ENCODE measurements around the gene PLXNC1. TPM values are rescaled to one million over a fixed set of nuclear protein-coding genes. Genes with fewer than 3 reads are reported as not detected.

Gene PLXNC1
- polyA plus RNA-seq, 1 experiment, result 4.8 TPM

DNA sequence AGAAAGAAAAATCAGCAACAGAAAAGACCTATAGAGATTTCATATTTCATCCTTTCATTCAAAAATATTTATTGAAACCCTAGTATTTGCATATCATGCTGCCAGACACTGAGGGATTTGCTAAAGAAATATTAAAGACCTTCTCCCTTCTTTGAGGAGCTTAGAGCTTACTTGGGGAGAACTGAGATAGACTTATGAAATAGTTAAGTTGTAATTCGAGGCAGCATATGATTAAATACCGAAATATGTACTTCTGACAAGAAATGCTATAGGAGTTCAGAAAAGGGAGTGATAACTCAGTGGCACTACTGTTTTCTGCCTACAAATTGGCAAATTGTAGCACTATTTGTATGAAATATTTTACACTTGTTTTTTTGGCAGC lies 59.1 kb downstream of the PLXNC1 start:
- peaks cover 15% of the 10 kb centered on the region for H3K27me3 ChIP-seq (ENCODE audit: control insufficient read depth, insufficient read depth, low read length)
- DNase-seq (ENCODE audit: low read depth, low spot score), result no peak
- ChIA-PET CTCF (no interaction called here), POLR2A (no interaction called here)
- H3K4me3 ChIP-seq (ENCODE audit: low read depth, low read length), result no peak overlapping the region
- TF ChIP-seq, protein P1, sequence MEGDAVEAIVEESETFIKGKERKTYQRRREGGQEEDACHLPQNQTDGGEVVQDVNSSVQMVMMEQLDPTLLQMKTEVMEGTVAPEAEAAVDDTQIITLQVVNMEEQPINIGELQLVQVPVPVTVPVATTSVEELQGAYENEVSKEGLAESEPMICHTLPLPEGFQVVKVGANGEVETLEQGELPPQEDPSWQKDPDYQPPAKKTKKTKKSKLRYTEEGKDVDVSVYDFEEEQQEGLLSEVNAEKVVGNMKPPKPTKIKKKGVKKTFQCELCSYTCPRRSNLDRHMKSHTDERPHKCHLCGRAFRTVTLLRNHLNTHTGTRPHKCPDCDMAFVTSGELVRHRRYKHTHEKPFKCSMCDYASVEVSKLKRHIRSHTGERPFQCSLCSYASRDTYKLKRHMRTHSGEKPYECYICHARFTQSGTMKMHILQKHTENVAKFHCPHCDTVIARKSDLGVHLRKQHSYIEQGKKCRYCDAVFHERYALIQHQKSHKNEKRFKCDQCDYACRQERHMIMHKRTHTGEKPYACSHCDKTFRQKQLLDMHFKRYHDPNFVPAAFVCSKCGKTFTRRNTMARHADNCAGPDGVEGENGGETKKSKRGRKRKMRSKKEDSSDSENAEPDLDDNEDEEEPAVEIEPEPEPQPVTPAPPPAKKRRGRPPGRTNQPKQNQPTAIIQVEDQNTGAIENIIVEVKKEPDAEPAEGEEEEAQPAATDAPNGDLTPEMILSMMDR (IDR thresholded peaks at IDR 0.05; ENCODE audit: low read depth, low read length), result no peak
- H3K9me3 ChIP-seq (ENCODE audit: control insufficient read depth, insufficient read depth, low read length), result no peaks in the 10 kb centered on the region
- H3K27ac ChIP-seq (ENCODE audit: low read depth, low read length), result no peak overlapping the region

DNA sequence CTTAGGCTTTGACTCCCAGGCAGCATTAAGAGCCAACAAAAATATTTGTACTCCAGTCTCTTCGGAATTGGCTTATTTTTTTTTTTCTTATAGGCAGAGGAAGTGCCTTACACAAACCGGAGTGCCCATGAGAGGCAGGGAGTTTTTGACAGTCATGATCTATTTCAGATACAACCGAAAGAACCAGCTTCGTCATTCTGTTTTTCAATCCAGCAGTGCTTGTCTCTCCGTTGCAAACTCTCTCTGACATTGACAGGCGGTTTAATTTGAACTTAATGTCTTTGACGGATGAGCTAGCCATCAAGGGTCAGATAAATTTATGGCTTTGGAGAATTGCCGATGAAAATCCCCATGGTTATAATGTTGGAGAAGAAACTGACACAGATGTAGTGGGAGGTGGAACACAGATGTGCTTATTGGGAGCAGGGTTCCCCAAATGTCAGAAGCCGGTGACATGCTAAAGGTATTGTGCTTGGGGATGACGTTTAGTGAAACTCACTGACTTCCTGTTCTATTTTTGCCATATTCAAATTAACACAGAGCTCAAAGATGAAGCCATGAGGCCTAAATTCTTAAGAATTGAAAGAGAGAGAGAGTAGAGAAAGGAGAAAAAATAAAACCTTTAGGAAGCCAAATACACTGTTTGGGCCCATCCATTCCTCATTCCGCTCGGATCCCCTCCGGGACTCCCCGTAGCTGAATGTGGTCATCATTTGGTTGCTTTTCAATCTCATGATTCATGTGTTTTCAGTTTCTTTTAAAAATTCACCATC lies 59.7 kb downstream of the PLXNC1 start:
- TF ChIP-seq, protein P1 (IDR thresholded peaks at IDR 0.05; ENCODE audit: low read depth, low read length), result no peak
- H3K9me3 ChIP-seq (ENCODE audit: control insufficient read depth, insufficient read depth, low read length), result no peaks in the 10 kb centered on the region
- POLR2A ChIA-PET, result no interaction called here
- no peak overlapping the region for H3K27ac ChIP-seq (ENCODE audit: low read depth, low read length)
- no peak for DNase-seq (ENCODE audit: low read depth, low spot score)
- CTCF ChIA-PET, result no interaction called here
- H3K4me3 ChIP-seq (ENCODE audit: low read depth, low read length), result no peak overlapping the region
- H3K27me3 ChIP-seq (ENCODE audit: control insufficient read depth, insufficient read depth, low read length), result peaks cover 15% of the 10 kb centered on the region

DNA sequence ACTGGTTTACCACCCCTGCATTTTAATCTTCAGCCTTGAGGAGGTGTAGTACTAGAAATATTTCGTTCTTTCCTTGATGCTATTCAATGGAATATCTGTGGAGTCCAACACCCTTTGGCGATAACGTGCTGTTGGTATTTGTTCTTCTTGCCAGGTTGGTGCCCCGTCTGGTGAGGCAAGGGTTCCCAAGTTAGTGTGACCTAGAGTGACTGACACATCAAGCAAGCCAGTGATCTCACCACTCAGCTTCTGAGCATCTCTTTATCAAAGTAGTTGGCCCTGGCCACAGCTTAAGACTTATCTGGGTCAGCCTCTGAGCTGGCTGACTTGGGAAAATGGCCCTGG lies 60.2 kb downstream of the PLXNC1 start:
- POLR2A ChIA-PET, result no interaction called here
- CTCF ChIA-PET, result no interaction called here

DNA sequence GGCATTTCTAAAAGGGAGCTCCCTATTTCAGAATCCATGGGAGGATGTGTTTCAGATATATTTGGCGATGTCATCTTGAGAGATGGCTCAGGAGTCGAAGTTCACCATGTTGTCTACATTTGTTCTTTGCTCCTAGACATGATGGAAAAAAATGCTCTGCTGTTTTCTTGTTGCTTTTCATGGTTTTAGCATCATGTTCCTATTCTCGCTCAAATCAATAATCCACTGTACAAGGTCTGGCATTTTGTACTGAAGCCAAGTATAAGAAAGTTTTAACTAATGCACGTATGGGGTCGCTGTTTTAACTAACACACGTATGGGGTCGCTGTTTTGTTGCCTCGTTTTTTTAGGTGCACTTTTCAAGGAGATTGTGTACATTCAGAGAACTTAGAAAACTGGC lies 60.9 kb downstream of the PLXNC1 start:
- CTCF ChIA-PET, result no interaction called here
- POLR2A ChIA-PET, result no interaction called here
- H3K27me3 ChIP-seq (ENCODE audit: control insufficient read depth, insufficient read depth, low read length), result peaks cover 7% of the 10 kb centered on the region
- no peak overlapping the region for H3K4me3 ChIP-seq (ENCODE audit: low read depth, low read length)
- no peaks in the 10 kb centered on the region for H3K9me3 ChIP-seq (ENCODE audit: control insufficient read depth, insufficient read depth, low read length)
- TF ChIP-seq, protein P1 (IDR thresholded peaks at IDR 0.05; ENCODE audit: low read depth, low read length), result no peak
- DNase-seq (ENCODE audit: low read depth, low spot score), result no peak
- no peak overlapping the region for H3K27ac ChIP-seq (ENCODE audit: low read depth, low read length)

More for the DNA sequence above, 60.2 kb downstream of the PLXNC1 start:
- DNase-seq (ENCODE audit: low read depth, low spot score), result no peak
- TF ChIP-seq, protein P1 (IDR thresholded peaks at IDR 0.05; ENCODE audit: low read depth, low read length), result no peak
- no peak overlapping the region for H3K4me3 ChIP-seq (ENCODE audit: low read depth, low read length)
- H3K9me3 ChIP-seq (ENCODE audit: control insufficient read depth, insufficient read depth, low read length), result no peaks in the 10 kb centered on the region
- H3K27me3 ChIP-seq (ENCODE audit: control insufficient read depth, insufficient read depth, low read length), result peaks cover 14% of the 10 kb centered on the region
- H3K27ac ChIP-seq (ENCODE audit: low read depth, low read length), result no peak overlapping the region

DNA sequence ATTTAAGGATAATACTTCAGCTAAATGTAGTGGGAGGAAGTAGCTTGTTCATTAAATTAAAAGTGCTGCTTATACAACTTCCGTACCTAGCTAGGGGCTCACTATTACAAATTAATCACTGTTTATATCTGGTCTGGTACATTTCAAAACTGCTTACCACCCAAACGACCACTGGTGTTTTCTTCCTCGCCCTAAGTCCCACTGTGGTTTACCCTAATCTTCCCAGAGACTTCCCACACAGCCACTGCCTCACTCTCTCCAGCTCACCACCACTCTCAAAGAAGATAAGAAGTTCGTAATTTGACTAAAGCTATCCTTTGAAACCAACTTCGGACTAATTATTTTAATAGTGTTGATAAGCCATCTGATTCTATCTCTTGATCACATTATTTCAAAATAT lies 62.6 kb downstream of the PLXNC1 start:
- TF ChIP-seq, protein P1 (IDR thresholded peaks at IDR 0.05; ENCODE audit: low read depth, low read length), result no peak
- Histone ChIP-seq H3K4me3 (ENCODE audit: low read depth, low read length) (no peak overlapping the region), H3K27ac (ENCODE audit: low read depth, low read length) (no peak overlapping the region), H3K27me3 (ENCODE audit: control insufficient read depth, insufficient read depth, low read length) (peaks cover 4% of the 10 kb centered on the region), H3K9me3 (ENCODE audit: control insufficient read depth, insufficient read depth, low read length) (no peaks in the 10 kb centered on the region)
- DNase-seq (ENCODE audit: low read depth, low spot score), result no peak
- ChIA-PET CTCF (no interaction called here), POLR2A (no interaction called here)
